ENCODE results near the gene ZSCAN18.

ZSCAN18 gene

DNA sequence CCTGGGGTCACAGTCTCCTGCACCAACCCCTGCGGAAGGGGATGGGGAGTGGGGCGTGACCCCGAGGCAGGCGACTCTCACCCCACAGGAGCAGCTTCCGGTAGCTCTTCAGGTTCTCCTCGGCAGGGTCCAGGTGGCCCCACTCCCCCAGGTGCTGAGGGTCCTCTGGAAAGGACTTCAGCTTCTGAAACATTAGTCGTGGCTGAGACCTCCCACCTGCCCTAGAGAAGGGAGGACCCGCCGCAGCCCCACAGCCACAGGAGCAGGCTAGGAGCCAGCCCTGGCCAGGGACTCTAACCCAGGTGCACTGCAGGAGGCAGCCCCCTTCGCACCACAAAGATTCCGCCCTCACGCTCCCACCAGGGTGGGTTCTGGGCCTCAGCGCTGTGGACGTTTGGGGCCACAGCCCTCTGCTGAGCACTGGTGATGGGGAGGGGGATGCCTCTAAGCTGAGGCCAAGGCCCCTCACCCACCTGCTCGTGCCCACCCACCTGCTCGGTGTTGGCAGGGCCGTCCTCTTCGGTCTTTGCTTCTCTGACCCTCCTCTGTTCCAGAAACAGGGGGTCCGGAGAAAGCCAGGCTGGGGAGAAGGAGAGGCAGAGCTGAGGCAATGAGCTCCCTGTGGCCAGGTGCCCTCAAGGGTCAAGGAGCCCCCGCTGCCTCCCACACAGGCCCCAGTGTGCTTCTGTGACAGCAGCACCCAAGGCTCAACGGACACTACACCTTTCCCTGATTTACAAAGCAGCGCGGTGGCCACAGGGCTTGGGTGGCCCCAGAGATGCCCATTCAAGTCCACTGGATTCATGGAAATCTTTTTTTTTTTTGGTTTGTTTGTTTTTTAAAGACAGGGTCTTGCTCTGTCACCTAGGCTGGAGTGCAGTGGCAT lies 11.0 kb downstream of the ZSCAN18 start:
- no peak for DNase-seq

DNA sequence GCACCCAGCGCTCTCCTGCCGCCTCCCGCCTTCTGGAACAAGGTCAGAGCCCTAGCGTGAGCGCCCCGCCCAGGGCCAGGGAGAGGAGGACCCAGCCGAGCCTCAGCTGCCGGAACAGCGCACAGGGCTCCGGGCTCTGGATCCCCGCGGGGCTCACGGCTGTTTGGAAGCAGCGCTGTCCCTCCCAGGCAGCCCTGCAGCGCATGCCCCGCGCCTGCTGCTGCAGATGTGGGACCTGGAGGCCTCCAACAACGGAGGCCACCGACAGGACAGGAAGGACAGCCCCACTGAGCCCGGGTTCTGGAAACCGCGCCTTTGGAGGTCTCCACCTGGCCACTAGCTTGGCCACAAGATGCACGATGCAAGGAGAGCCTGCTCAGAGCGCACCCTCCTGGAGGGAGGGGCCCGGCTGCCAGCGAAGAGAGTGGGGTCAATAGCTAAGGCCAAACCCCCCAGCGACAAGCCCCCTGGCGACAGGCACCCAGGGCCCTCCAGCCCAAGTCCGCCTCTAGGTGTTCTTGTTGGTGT lies 12.6 kb downstream of the ZSCAN18 start:
- DNase-seq: no peak

DNA sequence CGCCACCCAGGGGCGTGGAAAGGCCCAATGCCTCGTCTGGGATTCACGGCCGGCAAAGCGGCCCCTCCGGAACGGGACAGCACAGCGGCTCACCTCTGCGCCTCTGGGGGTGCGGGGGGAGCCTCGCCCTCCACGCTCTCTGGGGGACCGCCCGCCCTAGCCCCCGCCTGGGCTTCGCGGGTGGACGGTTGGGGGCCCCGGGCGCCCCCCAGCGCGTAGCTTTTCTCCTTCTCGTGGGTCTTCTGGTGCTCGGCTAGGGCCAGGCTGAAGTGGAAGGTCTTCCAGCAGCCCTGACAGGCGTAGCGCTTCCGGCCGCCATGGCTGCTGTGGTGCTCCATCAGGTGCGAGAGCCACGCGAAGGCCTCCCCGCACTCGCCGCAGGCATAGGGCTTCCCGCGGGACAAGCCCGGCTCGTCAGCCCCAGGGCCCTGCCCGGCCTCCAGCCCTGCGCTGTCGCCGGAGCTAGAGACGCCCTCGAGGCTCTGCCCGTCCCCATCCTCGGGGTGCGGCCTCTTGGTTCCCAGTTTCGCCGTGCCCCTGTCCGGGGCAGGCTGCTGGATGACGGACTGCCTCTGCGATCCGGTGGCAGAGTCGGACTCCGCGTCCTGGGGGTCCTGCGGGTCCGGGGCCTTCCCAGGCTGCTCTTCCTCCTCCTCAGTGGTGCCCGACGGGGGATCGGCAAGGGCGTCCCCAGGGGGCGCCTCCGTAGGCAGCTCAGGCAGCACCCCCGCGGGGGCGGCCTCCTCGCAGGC lies 13.3 kb downstream of the ZSCAN18 start:
- DNase-seq: no peak

DNA sequence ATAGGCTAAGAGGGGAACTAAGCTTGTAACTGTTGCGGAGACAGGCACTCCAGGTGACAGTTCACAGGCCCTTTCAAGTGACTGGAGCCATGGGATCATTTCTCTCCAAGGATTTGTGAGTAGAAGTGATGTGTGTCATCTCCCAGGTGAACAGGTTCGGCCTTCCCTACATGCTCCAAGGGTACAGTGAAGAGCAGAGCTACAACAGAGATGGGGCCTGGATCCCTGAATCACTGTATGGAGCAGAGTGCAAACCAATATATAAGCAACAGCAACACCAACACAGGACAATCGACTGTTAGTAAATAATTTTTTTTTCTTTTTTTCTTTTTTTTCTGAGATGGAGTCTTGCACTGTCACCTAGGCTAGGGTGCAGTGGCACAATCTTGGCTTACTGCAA lies 15.0 kb downstream of the ZSCAN18 start:
- no peak for DNase-seq

DNA sequence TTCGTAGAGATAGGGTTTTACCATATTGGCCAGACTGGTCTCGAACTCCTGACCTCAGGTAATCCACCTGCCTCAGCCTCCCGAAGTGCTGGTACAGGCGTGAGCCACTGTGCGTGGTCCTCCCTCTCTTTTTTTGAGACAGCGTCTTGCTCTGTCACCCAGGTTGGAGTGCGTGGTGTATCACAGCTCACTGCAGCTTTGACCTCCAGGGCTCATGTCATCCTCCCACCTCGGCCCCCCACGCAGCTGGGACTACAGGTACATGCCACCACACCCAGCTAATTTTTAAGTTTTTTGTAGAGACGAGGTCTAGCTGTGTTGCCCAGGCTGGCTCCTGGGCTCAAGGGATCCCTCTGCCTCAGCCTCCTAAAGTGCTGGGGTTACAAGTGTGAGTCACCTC lies 18.2 kb downstream of the ZSCAN18 start:
- DNase-seq: no peak

DNA sequence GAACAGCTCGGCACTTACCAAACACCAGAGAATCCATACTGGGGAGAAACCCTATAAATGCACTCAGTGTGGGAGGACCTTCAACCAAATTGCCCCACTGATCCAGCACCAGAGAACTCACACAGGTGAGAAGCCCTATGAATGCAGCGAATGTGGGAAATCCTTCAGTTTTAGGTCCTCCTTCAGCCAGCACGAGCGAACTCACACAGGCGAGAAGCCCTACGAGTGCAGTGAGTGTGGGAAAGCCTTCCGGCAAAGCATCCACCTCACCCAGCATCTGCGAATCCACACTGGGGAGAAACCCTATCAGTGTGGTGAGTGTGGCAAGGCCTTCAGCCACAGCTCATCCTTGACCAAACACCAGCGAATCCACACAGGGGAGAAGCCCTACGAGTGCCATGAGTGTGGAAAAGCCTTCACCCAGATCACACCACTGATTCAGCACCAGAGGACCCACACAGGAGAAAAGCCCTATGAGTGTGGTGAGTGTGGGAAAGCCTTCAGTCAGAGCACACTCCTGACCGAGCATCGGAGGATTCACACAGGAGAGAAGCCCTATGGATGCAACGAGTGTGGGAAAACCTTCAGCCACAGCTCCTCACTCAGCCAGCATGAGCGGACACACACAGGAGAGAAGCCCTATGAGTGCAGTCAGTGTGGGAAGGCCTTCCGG lies 30.7 kb downstream of the ZSCAN18 start:
- no peak for DNase-seq

DNA sequence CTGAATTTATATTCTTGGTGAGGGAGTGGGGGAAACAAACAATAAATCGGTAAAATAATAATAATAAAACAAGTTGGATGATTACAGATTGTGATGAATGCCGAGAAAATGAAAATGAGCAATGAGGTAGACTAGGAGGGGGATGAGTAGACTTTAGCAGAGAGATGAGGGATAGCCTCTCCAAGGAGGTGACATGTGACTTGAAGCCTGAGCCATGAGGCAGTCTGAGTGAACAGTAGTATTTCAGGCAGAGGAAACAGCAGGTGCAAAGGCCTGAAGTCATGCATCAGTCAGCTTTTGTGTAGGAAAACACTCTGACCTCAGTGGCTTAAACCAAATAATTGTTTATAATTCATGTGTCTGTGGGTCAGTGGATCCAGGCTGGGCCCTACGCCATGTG lies 34.3 kb downstream of the ZSCAN18 start:
- DNase-seq: no peak

DNA sequence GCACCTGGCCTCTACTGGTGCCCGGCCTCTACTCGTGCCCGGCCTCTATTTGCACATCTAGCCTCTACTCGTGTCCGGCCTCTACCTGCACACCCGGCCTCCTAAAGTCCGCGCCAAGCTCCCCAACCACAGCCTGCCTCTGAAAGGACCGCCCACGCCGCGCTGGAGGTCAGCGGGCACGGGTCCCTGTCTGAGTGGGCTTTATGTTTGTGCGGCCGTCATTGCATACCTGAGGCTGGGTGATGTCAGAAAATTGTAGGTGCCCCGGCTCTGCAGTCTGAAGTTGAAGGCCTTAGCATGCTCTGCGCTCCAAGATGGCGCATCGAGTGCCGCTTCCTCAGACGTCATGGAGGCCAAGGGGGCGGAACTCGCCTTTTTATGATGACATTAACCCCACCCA lies 37.8 kb downstream of the ZSCAN18 start:
- no peak for DNase-seq

DNA sequence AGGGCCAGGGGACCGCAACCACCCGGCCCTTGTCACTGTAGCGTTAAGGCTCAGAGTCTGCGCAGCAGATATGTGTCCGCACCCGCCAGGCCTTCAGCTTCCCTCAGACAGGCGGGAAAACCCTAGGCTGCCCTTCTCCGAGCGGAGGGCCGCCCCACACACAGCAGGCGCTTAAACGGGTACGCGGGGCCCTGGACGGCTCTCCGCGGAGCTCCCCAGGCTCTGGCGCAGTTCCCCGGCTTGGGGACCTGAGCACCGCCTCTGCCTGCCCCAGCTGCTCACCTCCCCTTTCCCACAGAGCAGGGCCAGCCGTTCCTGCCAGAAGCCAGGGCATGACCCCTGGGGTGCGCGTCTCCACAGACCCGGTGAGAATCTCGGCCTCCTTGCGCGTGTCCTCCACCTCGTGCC lies 38.4 kb downstream of the ZSCAN18 start:
- DNase-seq: no peak

DNA sequence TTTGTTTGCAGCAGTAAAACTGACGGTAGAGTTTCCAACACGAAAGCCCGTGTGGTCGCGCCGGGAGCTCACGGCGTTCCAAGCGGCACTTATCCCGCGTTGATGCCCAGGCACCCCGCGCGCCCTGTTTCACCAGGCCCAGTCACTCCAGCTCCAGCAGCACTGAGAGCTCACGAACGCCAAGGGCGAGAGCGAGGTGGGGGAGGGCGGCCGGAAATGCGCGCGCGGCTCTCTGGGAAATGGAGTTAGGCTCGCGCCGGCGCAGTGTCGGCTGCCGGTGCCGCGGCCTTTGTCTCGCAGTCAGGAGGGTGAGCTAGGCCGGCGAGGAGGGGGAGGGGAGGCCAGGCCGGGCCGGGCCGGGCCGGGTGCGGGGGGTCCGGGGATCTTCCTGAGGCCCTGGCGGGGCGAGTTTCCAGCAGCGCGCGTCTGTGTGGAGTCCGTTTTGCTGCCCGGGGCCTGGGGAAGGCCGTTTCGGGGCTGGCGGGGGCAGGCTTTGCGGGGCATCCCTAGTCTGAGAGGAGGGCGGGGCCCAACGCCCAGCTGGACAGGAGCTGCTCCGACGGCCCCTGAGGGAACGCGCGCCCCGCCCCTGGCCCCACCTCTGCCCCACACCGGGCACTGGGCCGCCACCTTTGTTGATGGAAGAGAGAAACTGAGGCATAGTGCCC lies 38.9 kb downstream of the ZSCAN18 start, which contains the start of gene ZNF135:
Gene ZNF135 (plus strand): TSS at position 280 of the 668 bp plus-strand sequence. CDS start 721 bp downstream, outside the sequence.
- DNase-seq: peak; percentile 78

DNA sequence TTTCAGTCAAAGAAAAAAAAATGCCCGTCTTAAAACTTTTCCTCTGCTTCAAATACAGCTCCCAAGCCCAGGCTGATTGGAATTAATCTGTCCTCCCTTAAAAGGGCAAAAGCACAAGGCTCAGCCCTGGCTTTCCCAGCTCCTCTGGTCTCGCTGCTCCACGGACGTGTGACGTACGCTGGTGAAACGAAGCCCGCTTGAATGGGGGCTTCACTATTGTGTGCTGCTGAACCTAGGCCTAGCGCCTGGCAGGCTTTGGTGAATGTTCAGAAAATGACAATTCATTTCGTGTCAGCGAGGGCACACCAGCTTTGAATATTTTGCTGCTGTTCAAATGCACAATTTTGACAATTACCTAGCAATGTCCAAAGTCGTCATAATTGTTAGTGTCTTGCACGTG lies 39.6 kb downstream of the ZSCAN18 start:
- DNase-seq: no peak

DNA sequence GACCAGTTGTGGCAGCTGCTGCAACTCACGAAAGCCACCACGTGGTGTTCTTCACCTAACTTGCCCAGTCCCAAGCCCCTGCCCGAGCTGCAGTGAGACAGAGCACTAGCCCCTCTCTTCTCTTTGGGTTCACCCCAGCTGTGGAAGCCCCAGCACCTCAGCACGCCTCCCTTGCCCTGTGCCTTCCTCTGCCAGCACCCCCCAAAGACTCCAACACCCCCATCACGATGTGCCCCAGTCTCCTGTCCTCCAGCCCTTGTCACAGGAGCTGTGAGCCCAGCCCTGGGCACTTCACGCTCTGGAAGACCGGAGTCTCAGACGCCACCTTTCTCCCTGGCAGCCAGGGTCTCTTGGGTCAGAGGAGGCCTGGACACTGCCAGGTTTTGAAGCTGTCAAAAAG lies 41.2 kb downstream of the ZSCAN18 start:
- DNase-seq: no peak

DNA sequence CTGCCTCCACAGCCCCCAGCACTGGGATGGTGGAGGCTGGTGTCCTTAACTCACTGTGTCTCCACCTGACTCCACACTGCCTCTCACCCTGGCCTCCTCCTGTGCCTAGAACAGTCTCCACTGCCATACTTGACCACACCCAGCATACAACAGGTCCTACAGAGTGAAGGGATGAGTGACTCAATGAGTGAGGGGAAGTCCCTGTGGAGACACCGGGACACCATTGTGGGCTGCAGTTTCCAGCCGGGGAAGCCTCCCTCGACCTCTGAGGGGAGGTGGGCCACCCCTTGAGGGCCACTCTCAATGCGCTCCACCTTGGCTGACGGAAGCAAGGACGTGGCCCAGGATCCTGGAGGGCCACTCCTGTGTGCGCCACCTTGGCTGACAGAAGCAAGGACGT lies 41.8 kb downstream of the ZSCAN18 start:
- DNase-seq: no peak

DNA sequence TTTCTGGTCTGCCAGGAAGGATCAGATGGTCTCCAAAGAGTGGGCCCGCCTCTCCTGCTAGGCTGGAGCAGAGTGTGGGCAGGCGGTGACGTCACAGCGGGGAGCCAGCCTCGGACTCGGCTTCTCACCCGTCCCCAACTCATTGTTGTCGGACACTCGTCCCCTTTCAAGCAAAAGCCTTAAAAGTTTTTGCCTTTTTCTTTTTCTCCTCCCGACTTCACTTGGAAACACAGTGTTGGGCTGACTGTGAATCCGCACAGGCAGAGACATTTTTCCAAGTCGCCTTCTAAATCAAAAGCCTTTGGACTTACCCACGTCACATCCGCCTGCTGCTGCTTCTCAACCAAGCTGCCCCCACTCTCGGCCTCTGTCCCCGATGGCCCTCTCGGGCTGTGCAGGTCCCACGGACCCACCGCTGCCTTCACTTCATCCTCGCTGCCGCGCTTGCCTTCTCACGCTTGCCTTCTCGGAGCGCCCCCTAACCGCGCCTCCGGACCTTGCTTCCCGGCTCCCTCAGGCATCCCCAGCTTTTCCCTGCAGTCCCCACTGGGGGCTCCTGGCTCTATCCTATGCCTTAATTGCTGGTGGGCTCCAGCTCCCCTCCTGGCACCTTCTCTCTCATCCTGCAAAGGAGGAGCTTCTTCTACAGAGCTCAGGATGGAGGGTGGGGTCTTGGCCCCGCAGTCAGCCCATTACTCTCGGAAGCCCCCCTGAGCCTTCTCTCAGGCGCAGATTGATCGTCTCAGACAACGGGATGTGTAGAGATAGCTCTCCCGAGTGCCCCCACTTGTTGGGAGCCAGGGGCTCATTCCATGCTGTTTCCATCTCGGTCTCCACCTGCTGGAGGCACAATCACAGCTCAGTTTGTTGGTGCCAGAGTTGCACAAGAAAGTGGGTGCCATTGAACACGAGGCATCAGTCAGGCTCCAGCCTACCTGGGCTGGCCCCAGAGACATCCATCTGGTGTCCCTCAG lies 42.8 kb downstream of the ZSCAN18 start:
- peak; percentile 49 for DNase-seq

DNA sequence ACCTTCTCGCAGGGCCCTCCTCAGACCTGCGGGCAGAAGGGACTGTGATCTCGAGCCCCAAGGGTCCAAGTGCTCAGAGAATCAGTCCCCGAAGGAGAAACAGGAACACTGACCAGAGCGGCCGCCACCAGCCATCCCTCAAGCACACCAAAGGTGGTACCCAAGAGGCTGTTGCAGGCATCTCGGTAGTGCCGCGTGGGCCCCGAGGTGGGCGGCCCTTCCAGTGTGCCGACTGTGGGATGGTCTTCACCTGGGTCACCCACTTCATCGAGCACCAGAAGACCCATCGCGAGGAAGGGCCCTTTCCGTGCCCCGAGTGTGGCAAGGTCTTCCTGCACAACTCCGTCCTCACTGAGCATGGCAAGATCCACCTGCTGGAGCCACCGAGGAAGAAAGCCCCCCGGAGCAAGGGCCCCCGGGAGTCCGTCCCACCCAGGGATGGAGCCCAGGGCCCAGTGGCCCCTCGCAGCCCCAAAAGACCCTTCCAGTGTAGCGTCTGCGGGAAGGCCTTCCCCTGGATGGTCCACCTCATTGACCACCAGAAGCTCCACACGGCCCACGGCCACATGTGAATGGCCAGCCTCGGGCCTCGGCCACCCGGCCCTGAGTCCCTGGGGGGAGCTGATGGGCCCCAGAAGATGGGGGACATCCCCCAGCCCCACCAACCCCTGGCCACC lies 44.4 kb downstream of the ZSCAN18 start:
- no peak for DNase-seq

DNA sequence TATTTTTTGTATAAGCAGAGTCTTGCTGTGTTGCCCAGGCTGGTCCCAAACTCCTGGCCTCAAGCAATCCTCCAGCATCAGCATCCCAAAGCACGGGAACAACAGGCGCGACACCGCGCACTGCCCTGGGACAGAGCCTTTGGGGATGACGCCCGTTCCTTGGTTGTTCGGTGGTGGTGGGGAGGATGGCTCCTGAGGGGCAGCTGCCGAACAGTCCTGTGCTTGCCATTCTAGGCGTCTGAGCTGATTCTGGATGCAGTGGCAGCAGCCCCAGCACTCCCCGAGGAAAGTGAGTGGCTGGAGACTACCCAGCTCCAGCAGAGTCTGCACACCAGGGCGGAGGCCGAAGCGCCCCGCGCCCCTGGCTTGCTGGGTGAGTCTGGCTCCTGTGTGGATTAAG lies 45.8 kb downstream of the ZSCAN18 start:
- no peak for DNase-seq

DNA sequence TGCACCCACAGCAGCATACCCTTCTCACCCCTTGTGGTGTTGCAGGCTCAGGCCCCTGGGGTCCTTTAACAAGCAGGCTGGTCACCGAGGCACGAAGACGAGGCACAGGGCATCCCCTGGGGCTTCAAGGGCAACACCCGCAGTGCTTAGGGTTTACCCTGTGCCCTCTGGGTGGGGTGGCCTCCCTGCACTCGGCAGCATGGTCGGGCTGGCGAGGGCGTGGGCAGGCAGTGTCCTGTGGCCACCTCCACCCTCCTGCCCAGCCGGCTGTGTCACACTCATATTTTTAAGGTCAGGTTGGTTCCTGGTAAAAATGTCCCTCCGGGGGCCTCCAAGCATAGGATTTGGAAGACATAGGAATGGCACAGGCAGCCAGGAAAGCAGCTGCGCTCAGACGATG lies 50.4 kb downstream of the ZSCAN18 start:
- DNase-seq: no peak

DNA sequence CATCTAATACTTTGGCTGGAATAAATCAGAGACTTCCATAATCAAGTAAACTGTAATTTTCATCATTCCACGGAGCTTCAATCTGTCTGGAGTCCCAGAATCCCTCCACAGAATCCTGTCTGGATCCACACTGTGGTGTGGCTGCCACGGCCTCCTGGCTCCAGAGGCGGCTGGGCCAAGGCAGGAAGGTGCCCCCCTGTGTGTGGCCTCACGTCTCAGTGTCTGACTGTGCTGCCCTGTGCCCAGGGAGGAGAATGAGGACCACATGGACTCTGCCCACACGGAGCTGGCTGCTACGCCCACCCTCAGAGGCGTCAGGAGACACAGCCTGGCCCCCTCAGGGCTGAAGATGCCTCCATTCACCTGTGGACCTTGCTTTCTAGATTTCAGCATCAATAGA lies 51.2 kb downstream of the ZSCAN18 start:
- no peak for DNase-seq

DNA sequence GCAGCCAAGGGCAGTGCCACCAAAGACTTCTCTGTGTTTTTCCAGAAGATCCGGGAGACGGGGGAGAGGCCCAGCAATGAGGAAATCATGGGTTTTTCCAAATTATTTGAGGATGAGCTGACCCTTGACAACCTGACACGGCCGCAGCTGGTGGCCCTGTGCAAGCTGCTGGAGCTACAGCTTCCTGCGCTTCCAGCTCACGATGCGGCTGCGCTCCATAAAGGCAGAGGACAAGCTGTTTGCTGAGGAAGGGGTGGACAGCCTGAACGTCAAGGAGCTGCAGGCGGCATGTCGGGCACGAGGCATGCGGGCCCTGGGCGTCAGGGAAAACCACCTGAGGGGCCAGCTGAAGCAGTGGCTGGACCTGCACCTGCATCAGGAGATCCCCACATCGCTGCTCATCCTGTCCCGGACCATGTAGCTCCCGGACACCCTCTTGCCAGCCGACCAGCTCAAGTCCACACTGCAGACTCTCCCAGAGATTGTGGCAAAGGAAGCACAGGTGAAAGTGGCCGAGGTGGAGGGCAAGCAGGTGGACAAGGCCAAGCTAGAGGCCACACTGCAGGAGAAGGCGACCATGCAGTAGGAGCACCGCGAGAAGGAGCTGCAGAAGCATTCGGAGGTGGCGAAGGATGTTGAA lies 52.5 kb downstream of the ZSCAN18 start:
- no peak for DNase-seq

DNA sequence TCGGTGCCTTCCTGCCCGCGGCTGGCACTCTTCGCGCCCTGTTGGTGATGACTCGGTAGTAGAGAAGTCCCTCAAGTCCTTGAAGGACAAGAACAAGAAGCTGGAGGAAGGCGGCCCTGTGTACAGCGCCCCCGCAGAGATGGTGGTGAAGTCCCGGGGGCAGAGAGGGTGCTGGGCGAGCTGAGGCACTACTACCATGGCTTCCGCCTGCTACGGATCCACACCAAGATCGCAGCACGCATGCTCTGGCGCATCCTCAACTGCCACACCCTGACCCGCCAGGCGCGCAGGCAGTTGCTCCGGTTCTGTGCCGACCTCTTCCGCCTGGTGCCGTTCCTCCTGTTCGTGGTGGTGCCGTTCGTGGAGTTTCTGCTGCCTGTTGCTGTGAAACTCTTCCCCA lies 53.1 kb downstream of the ZSCAN18 start:
- DNase-seq: no peak
